ENCODE data around the gene SNX9.

- TF ChIP-seq, protein P1, sequence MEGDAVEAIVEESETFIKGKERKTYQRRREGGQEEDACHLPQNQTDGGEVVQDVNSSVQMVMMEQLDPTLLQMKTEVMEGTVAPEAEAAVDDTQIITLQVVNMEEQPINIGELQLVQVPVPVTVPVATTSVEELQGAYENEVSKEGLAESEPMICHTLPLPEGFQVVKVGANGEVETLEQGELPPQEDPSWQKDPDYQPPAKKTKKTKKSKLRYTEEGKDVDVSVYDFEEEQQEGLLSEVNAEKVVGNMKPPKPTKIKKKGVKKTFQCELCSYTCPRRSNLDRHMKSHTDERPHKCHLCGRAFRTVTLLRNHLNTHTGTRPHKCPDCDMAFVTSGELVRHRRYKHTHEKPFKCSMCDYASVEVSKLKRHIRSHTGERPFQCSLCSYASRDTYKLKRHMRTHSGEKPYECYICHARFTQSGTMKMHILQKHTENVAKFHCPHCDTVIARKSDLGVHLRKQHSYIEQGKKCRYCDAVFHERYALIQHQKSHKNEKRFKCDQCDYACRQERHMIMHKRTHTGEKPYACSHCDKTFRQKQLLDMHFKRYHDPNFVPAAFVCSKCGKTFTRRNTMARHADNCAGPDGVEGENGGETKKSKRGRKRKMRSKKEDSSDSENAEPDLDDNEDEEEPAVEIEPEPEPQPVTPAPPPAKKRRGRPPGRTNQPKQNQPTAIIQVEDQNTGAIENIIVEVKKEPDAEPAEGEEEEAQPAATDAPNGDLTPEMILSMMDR (IDR thresholded peaks at IDR 0.05), result no peak
- no peak for TF ChIP-seq CHD4 (IDR thresholded peaks at IDR 0.05; ENCODE audit: borderline replicate concordance)
- TF ChIP-seq, protein P2, sequence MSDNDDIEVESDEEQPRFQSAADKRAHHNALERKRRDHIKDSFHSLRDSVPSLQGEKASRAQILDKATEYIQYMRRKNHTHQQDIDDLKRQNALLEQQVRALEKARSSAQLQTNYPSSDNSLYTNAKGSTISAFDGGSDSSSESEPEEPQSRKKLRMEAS (IDR thresholded peaks at IDR 0.05), result no peak
- no peak for TF ChIP-seq HES2 (IDR thresholded peaks at IDR 0.05)
- no peak for TF ChIP-seq KDM5A (IDR thresholded peaks at IDR 0.05)
- no peak for TF ChIP-seq POLR2AphosphoS2 (conservative IDR thresholded peaks at IDR 0.05; ENCODE audit: low read length)
- TF ChIP-seq SMC3 (IDR thresholded peaks at IDR 0.05), result no peak
- no peak for TF ChIP-seq RFX5 (IDR thresholded peaks at IDR 0.05)
- TF ChIP-seq POLR2A (IDR thresholded peaks at IDR 0.05; ENCODE audit: low read length), result no peak
- no peak for TF ChIP-seq JUN (IDR thresholded peaks at IDR 0.05)
- TF ChIP-seq ELK1 (IDR thresholded peaks at IDR 0.05; ENCODE audit: low read depth, low read length), result no peak
- no peak for TF ChIP-seq RAD21 (conservative IDR thresholded peaks at IDR 0.05 in 1 of 2, IDR thresholded peaks at IDR 0.05 in 1 of 2)
- no peak for TF ChIP-seq CEBPB (IDR thresholded peaks at IDR 0.05)
Observed at GRCh38 chr6:157978021-157978783, 155.2 kb downstream of the SNX9 start.

Data from A549 (cell line).